ENCODE results near the gene TMEM120B. TPM values are rescaled to one million over a fixed set of nuclear protein-coding genes. Genes with fewer than 3 reads are reported as not detected.

Gene TMEM120B
- total RNA-seq, 1 donor from 2014 or later: 17.1 TPM

DNA sequence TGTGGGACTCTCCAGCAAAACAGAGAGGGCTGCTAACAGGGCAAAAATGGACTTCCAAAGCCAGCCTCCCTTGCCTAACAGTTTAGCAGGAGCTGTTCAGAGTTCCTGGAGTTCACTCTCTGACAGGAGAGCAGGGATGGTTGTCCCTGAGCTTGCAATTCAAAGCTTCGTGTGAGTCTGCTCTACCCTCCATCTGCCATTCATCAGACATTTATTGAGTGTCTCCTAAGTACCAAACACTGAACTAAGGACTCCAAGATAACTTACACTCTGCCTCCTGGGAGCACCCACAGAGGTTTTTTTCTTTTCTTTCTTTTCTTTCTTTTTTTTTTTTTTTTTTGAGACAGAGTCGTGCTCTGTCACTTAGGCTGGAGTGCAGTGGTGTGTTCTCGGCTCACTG lies 52.3 kb downstream of the TMEM120B start:
- Histone ChIP-seq H3K9me3 (no peaks in the 10 kb centered on the region), H3K4me3 (no peak overlapping the region), H3K27ac (no peak overlapping the region), H3K4me1 (no peaks in the 10 kb centered on the region), H3K27me3 (no peaks in the 10 kb centered on the region), H3K36me3 (no peaks in the 10 kb centered on the region)
- no peak for ATAC-seq
- TF ChIP-seq, protein P1, sequence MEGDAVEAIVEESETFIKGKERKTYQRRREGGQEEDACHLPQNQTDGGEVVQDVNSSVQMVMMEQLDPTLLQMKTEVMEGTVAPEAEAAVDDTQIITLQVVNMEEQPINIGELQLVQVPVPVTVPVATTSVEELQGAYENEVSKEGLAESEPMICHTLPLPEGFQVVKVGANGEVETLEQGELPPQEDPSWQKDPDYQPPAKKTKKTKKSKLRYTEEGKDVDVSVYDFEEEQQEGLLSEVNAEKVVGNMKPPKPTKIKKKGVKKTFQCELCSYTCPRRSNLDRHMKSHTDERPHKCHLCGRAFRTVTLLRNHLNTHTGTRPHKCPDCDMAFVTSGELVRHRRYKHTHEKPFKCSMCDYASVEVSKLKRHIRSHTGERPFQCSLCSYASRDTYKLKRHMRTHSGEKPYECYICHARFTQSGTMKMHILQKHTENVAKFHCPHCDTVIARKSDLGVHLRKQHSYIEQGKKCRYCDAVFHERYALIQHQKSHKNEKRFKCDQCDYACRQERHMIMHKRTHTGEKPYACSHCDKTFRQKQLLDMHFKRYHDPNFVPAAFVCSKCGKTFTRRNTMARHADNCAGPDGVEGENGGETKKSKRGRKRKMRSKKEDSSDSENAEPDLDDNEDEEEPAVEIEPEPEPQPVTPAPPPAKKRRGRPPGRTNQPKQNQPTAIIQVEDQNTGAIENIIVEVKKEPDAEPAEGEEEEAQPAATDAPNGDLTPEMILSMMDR (IDR thresholded peaks at IDR 0.05): no peak
- intact Hi-C loops (cut with DNase I): no loop called here
- DNase-seq: no peak

DNA sequence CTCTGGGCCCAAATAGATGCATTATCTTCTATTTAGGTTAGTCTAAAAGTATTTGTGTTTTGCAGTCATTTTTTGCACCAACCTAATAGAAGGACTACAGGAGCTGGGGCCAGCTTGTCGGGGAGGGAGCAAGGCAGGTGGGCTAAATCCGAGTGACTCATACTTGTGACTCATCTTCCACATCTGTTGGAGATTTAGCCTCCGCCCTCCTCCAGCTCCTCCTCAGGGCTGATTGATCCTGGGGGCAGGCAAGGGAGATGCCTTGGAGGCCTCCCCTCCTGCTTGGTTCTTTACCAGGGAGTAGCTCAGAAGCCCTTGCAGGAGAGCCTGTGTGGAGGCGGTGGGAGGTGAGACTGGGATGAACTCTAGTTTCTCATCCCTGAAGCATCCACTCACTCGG lies 53.0 kb downstream of the TMEM120B start:
- TF ChIP-seq, protein P1 (IDR thresholded peaks at IDR 0.05): no peak
- H3K4me3 ChIP-seq: no peak overlapping the region
- no peaks in the 10 kb centered on the region for H3K36me3 ChIP-seq
- H3K9me3 ChIP-seq: no peaks in the 10 kb centered on the region
- H3K27me3 ChIP-seq: no peaks in the 10 kb centered on the region
- H3K4me1 ChIP-seq: no peaks in the 10 kb centered on the region
- intact Hi-C loops (cut with DNase I): no loop called here
- ATAC-seq (no peak), DNase-seq (no peak)
- no peak overlapping the region for H3K27ac ChIP-seq

DNA sequence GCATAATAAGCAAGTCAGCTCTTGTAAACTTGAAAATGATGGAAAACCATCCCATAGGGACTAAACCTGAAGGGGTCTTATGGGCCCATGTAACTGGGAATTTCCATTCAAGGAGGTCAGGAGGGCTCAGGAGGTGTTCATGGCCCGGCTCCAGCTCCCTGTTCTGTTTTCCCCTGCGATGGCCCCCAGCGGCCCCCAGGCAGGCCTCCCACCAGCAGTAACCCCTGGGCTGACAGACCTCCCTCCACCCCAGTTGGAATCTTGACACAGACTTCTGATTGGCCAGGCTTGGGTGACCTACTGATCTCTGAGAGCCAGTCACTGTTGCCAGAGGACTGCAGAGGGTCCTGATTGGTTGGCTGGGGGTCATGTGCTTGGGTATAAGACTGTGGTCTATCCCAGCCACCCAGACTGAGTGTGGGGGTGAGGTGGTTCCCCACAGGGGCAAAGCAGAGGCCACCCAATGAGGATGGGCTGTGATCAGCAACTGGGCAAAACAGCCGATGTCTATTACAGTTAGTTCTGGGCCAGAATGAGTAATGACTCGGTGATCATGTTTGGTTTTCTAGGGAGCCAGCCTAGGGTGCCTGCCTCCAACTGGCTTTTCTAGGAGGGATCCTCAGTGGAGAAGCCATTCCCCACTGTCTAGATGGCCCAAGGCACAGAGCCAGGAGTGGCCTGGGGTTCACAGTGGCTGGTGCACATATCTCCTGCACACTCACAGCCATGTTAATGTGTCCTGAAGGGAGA lies 53.9 kb downstream of the TMEM120B start:
- Histone ChIP-seq H3K27ac (no peak overlapping the region), H3K36me3 (no peaks in the 10 kb centered on the region), H3K9me3 (no peaks in the 10 kb centered on the region), H3K27me3 (no peaks in the 10 kb centered on the region), H3K4me1 (no peaks in the 10 kb centered on the region), H3K4me3 (no peak overlapping the region)
- ATAC-seq (no peak), DNase-seq (no peak)
- intact Hi-C loops (cut with DNase I): no loop called here
- TF ChIP-seq, protein P1 (IDR thresholded peaks at IDR 0.05): no peak

DNA sequence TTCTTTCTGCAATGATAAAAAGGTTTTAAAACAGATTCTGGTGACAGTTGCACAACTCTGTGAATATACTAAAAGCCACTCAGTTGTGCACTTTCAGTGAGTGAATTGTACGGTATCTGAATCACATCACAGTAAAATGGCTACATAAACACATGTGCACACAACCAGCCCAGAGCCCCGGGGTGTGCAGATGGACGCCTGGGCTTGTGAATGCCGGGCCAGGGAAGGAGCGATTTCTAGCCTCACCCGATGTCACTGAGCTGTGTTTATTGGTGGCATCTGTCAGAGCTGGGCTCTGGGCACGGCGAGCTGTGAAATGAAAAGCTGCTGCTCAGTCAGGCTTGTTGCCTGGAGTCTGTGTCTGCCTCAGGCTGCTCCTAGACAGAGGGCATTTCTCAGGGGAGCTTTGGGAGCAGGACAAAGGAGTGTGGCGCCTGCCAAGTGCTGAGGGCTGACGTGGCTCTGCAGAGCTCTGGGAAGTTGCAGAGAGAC lies 55.0 kb downstream of the TMEM120B start:
- DNase-seq (no peak), ATAC-seq (no peak)
- H3K27ac ChIP-seq: no peak overlapping the region
- intact Hi-C loops (cut with DNase I): no loop called here
- no peaks in the 10 kb centered on the region for H3K36me3 ChIP-seq
- H3K4me1 ChIP-seq: no peaks in the 10 kb centered on the region
- H3K9me3 ChIP-seq: no peaks in the 10 kb centered on the region
- H3K4me3 ChIP-seq: no peak overlapping the region
- no peaks in the 10 kb centered on the region for H3K27me3 ChIP-seq
- TF ChIP-seq, protein P1 (IDR thresholded peaks at IDR 0.05): no peak

DNA sequence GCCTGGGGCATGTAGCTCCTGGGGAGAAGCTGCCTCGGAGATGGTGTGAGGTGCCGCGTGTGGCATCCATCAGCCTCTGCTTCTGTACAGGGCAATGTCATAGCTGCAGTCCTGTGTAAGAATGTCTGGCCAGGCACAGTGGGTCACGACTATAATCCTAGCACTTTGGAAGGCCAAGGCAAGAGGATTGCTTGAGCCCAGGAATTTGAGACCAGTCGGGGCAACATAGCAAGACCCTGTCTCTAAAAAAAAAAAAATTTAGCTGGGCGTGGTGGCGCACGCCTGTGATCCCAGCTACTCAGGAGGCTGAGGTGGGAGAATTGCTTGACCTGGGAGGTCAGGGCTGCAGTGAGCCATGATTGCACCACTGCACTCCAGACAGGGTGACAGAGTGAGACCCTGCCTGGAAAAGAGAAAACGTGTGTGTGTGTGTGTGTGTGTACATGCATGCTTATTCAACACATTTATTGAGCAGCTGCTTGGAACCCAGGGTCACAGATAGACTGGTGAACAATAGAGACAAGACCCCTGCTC lies 56.8 kb downstream of the TMEM120B start:
- Histone ChIP-seq H3K36me3 (no peaks in the 10 kb centered on the region), H3K27me3 (no peaks in the 10 kb centered on the region), H3K4me3 (no peak overlapping the region), H3K4me1 (no peaks in the 10 kb centered on the region), H3K9me3 (no peaks in the 10 kb centered on the region), H3K27ac (no peak overlapping the region)
- TF ChIP-seq, protein P1 (IDR thresholded peaks at IDR 0.05): no peak
- no peak for DNase-seq
- intact Hi-C loops (cut with DNase I): no loop called here
- no peak for ATAC-seq
